Lower lobe of right lung (tissue), 2 donors: ENCODE measurements around the gene CD226. TPM values are rescaled to one million over a fixed set of nuclear protein-coding genes. Genes with fewer than 3 reads are reported as not detected.

Source experiments
- ATAC-seq, 2 donors: fragments of 200-7000 bp; cut with Tn5 transposase; one replicate each; pipeline ENCODE4 v1.9.1; 2020 to 2022; ENCODE audit warnings: mild to moderate bottlenecking in 2 of 2, moderate library complexity in 2 of 2
- DNase-seq: peaks from one replicate; pipeline ENCODE4 v3.0.0-alpha.2; 2020
- H3K27ac ChIP-seq: fragments of 200-600 bp; one replicate; pipeline ENCODE4 v1.8.0; 2022
- H3K27me3 ChIP-seq: fragments of 200-600 bp; one replicate; pipeline ENCODE4 v1.8.0; 2022; ENCODE audit warnings: low read depth
- H3K36me3 ChIP-seq: fragments of 200-600 bp; one replicate; pipeline ENCODE4 v1.8.0; 2022; ENCODE audit warnings: mild to moderate bottlenecking
- H3K4me1 ChIP-seq: fragments of 200-600 bp; one replicate; pipeline ENCODE4 v1.8.0; 2022
- H3K4me3 ChIP-seq: fragments of 200-600 bp; one replicate; pipeline ENCODE4 v1.8.0; 2022; ENCODE audit warnings: mild to moderate bottlenecking
- H3K9me3 ChIP-seq: fragments of 200-600 bp; one replicate; pipeline ENCODE4 v1.8.0; 2022
- intact Hi-C: fragments of 100-400 bp; cut with DNase I; formaldehyde crosslinking; loops from one replicate; pipeline ENCODE4 v1.11.0; 2022
- total RNA-seq: library from RNA; stranded (reverse); fragmentation: NEBNext Ultra II Directional; extraction: Animal tissue kit (Norgen Biotek cat#: 25700); gene quantifications from one replicate; pipeline ENCODE4 v1.2.1, GENCODE V29; 2021
- TF ChIP-seq, protein P1 (sequence below): fragments of 200-600 bp; IDR thresholded peaks from one replicate; pipeline ENCODE4 v1.8.0; 2022; ENCODE audit warnings: antibody characterized with exemption, mild to moderate bottlenecking
- donor health status: DM: no; HTN: yes; CAD: no; lungs with severe emphysema.

CD226 gene
- total RNA-seq, 1 donor from 2014 or later, result 5.4 TPM

DNA sequence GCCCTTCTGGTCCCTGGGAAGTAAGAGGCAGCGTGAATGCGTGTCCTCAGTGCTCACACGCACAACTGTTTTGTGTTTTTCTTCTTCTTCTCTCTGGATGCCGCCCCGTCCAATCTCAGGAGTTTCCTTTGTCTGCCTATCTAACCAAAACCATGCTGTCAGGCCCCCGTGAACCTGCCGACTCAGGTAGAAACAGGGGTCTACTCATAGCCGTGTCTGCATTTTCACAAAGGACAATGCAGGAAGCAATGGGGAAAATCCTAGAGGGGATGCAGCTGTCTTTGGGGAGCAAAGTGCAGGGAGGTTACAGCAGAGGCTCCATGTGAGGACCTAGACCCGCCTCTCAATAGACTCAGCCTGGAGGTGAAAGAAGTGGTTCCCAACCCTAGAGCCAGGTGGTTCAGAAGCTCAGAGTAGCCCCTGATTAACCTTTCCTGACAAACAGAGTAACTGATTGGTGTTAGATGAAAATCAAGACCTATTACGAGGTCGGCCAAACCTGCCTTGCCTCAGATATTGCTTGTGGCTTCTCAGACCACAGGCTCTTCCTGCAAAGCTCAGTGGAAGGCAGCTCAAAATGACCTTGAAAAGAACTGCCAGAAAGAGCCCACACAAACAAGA is 49.3 kb downstream of the CD226 start:
- TF ChIP-seq, protein P1, sequence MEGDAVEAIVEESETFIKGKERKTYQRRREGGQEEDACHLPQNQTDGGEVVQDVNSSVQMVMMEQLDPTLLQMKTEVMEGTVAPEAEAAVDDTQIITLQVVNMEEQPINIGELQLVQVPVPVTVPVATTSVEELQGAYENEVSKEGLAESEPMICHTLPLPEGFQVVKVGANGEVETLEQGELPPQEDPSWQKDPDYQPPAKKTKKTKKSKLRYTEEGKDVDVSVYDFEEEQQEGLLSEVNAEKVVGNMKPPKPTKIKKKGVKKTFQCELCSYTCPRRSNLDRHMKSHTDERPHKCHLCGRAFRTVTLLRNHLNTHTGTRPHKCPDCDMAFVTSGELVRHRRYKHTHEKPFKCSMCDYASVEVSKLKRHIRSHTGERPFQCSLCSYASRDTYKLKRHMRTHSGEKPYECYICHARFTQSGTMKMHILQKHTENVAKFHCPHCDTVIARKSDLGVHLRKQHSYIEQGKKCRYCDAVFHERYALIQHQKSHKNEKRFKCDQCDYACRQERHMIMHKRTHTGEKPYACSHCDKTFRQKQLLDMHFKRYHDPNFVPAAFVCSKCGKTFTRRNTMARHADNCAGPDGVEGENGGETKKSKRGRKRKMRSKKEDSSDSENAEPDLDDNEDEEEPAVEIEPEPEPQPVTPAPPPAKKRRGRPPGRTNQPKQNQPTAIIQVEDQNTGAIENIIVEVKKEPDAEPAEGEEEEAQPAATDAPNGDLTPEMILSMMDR, result no peak
- no peaks in the 10 kb centered on the region for H3K27me3 ChIP-seq
- H3K9me3 ChIP-seq, result no peaks in the 10 kb centered on the region
- DNase-seq (no peak), ATAC-seq (no peak)
- H3K36me3 ChIP-seq, result no peaks in the 10 kb centered on the region
- no peak overlapping the region for H3K4me3 ChIP-seq
- H3K4me1 ChIP-seq, result no peaks in the 10 kb centered on the region
- intact Hi-C loops, result no loop called here
- no peak overlapping the region for H3K27ac ChIP-seq

DNA sequence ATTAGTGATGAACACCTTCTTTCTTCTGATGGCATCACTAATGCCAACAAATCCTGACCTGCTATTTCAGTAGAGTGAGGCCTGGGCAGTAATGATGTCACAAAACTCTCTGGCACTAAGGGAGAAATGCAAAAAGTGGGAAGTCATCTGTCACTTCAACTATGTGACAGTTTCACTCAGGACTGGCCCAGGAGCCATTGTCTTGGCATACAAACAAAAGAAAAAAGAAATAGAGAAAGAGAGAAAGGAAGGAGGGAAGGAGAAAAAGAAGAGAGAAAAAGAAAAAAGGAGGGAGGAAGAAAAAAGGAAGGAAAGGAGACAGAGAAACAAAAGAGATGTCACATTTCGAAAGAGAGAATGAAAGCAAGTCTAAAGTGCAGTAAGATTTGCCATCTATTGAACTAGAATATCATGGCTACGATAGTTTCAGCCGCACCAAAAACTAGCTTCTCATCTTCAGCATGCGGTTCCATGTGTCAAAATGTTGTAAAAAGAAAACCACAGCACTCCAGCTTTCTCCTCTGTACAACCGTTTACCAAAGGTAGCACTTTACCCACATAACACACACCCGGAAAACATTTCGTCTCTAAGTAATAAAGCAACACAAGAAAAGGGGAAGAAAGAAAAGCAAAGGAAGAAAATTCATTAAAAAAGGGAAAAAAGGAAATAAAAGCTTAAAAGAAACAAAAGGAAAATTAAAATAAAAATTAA is 50.1 kb downstream of the CD226 start:
- H3K36me3 ChIP-seq, result no peaks in the 10 kb centered on the region
- TF ChIP-seq, protein P1, result no peak
- H3K4me1 ChIP-seq, result no peaks in the 10 kb centered on the region
- ATAC-seq (peak in 1 of 2 donors; percentile 45), DNase-seq (no peak)
- intact Hi-C loops, result no loop called here
- no peak overlapping the region for H3K27ac ChIP-seq
- no peaks in the 10 kb centered on the region for H3K9me3 ChIP-seq
- no peak overlapping the region for H3K4me3 ChIP-seq
- H3K27me3 ChIP-seq, result no peaks in the 10 kb centered on the region

DNA sequence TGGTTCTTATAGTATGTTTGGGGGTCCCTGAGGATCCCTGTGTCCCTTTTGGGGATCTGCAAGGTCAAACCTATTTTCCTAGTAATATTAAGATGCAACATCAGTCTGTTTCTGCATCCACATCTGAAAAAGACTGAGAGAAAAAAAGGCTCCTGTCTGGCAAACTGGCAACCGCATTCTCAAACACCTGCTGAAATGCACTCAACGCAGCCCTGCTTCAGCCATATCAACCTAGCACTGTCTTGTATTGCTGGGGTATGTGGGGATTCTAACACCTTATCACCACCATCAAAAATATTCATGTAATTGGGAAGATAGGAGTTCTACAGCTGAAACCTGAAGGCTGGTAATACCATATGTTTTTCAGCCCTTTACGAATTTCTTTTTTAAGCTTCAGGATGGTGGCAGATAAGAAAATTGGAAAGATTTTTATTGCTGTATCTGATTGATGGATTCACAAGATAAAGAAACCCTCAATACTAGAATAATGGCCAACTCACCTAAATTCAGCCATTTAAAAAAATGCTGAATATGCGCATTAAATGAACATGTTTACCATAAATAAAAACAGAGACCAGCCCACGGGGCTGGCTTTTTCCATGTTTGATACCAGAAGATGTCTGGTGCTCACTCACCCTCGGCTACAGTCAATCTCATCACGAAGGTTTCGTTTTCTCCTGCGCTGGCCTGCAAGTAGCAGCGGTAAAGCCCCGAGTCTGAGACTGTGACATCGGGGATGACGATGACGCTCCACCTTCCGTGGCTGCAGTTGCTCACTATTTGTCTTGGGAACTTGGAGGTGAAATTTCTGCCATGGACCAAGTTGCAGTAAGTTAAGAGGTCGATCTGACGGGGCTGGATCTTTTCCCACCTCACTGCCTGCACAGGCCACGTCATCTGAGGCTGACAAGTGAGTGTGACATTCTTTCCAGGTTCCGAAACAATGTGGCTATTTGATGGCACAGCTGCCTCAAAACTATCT is 52.3 kb downstream of the CD226 start:
- intact Hi-C loops, result no loop called here
- ATAC-seq (no peak), DNase-seq (no peak)
- Histone ChIP-seq H3K27ac (no peak overlapping the region), H3K36me3 (no peaks in the 10 kb centered on the region), H3K27me3 (no peaks in the 10 kb centered on the region), H3K9me3 (no peaks in the 10 kb centered on the region), H3K4me1 (no peaks in the 10 kb centered on the region), H3K4me3 (no peak overlapping the region)
- TF ChIP-seq, protein P1, result no peak

DNA sequence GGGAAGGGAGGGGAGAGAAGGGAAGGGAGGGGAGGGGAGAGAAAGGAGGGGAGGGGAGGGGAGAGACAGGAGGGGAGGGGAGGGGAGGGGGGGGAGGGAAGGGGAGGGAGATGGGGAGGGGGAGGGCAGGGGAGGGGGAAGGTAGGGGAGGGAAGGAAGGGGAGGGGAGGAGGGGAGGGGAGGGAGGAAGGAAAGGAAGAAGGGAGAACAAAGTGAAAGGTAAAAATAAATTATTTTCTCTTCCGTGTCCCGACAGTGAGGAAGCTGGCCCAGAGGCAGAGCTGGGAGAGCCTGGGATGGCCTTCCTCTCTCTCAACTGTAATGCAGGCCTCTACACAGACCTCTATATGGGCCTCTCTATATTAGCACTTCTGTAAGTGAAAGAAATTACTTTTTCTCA is 53.2 kb downstream of the CD226 start:
- Histone ChIP-seq H3K4me1 (no peaks in the 10 kb centered on the region), H3K27me3 (no peaks in the 10 kb centered on the region), H3K36me3 (no peaks in the 10 kb centered on the region), H3K9me3 (no peaks in the 10 kb centered on the region), H3K27ac (no peak overlapping the region), H3K4me3 (no peak overlapping the region)
- TF ChIP-seq, protein P1, result no peak
- intact Hi-C loops, result no loop called here
- DNase-seq (no peak), ATAC-seq (no peak)

DNA sequence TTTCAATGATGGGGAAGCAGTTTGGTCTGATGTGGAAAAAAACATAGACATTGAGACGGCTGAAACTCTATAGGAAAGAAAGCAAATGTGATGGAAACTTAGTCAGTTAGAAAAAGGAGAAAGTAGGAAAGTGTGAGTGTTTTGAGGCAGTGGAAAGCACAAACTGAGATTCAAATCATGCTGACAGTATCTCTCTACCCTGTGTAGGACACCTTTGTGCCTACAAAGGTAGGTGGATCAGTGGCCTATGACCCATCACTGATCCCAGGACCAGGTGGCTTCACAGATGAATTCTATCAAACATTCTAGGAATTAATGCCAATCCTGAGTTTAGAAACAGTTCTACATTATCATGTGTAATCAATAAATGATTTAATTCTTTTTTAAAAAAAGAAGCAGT is 57.1 kb downstream of the CD226 start:
- Histone ChIP-seq H3K36me3 (no peaks in the 10 kb centered on the region), H3K9me3 (no peaks in the 10 kb centered on the region), H3K27ac (no peak overlapping the region), H3K27me3 (no peaks in the 10 kb centered on the region), H3K4me1 (no peaks in the 10 kb centered on the region), H3K4me3 (no peak overlapping the region)
- intact Hi-C loops, result no loop called here
- TF ChIP-seq, protein P1, result no peak
- DNase-seq (no peak), ATAC-seq (no peak)
